Right lobe of liver (tissue), 6 donors: ENCODE results near the gene SGO2. TPM values are rescaled to one million over a fixed set of nuclear protein-coding genes. Genes with fewer than 3 reads are reported as not detected.

ENCODE experiments used
- ATAC-seq, 4 donors: fragments of 200-7000 bp; cut with Tn5 transposase; one replicate each; pipeline ENCODE4 v1.9.1; 2020; ENCODE audit warnings: mild to moderate bottlenecking in 4 of 4, moderate library complexity in 4 of 4
- DNase-seq, 3 donors: peaks; one replicate each; pipeline ENCODE4 v3.0.0-alpha.2; 2020
- H3K27ac ChIP-seq, 3 donors: fragments of 200-600 bp; one replicate each; pipeline ENCODE4 v1.8.0; 2022
- H3K27me3 ChIP-seq, 2 donors: fragments of 200-600 bp; one replicate each; pipeline ENCODE4 v1.8.0; 2022
- H3K36me3 ChIP-seq, 4 donors: fragments of 200-600 bp; sonication (generic) in 1 of 4; one replicate each; pipeline versions ENCODE4 v1.5.1 to v1.8.0; 2017 to 2022; ENCODE audit warnings: control low read depth in 1 of 4
- H3K4me1 ChIP-seq, 4 donors: fragments of 200-600 bp; sonication (generic) in 1 of 4; one replicate each; pipeline versions ENCODE4 v1.5.1 to v1.8.0; 2017 to 2022; ENCODE audit warnings: control low read depth in 1 of 4
- H3K4me3 ChIP-seq, 3 donors: fragments of 200-600 bp; one replicate each; pipeline ENCODE4 v1.8.0; 2022
- H3K9me3 ChIP-seq, 4 donors: fragments of 200-600 bp; sonication (generic) in 1 of 4; one replicate each; pipeline versions ENCODE4 v1.5.1 to v1.8.0; 2017 to 2022; ENCODE audit warnings: control low read depth in 1 of 4
- CTCF ChIP-seq, 4 donors: fragments of 200-600 bp in 3 of 4; fragments of 450-650 bp in 1 of 4; IDR thresholded peaks; one replicate each; pipeline versions ENCODE4 v1.5.1 to v1.8.0; 2016 to 2022; ENCODE audit warnings: antibody characterized with exemption in 4 of 4, mild to moderate bottlenecking in 2 of 4
- POLR2A ChIP-seq: fragments of 450-650 bp; IDR thresholded peaks from one replicate; pipeline ENCODE4 v1.6.1; 2017; ENCODE audit warnings: antibody characterized with exemption, mild to moderate bottlenecking
- WGBS: methylation state at CpG from one replicate; pipeline ENCODE4 v1.1.6; 2018; ENCODE audit warnings: low coverage, low lambda C conversion rate; ENCODE audit not compliant: insufficient coverage; ENCODE audit errors: missing lambda C conversion rate; 5-methylcytosine and 5-hydroxymethylcytosine counted together
- intact Hi-C, 2 donors: fragments of 100-400 bp; cut with DNase I; formaldehyde crosslinking; loops; one replicate each; pipeline versions ENCODE4 v1.11.2 to v1.14.1; 2022
- total RNA-seq, 6 experiments: library from RNA; depleted of rRNA in 2 of 6; stranded (reverse); fragments of >200 nt in 2 of 6; fragmentation: NEBNext Ultra II Directional in 3 of 6; extraction: Animal tissue kit (Norgen Biotek cat#: 25700) in 3 of 6; gene quantifications; one replicate each; pipeline versions ENCODE4 v1.1.0 to v1.2.4, GENCODE V29; 2016 to 2023
- donor health status: DM: no; HTN: yes; CAD: no.
- donor health status: DM: no; HTN: no; CAD: no.
- donor health status: DM: no; HTN: no; CAD: no.
- donor health status: DM: no; HTN: yes; CAD: no.
- donor health status: DM: no; HTN: yes; CAD: no.

Gene SGO2
- total RNA-seq, 6 experiments from 2014 or later, result 0.37 to 1.8 (median 0.92) TPM

GRCh38 chr2:200618054-200618419 is 92.0 kb downstream of the SGO2 start:
- intact Hi-C loops, result no loop called here
- Histone ChIP-seq H3K27me3 (no peaks in the 10 kb centered on the region), H3K9me3 (no peaks in the 10 kb centered on the region), H3K27ac (peak overlapping the region in 1 of 3 donors; percentile 62), H3K4me3 (no peak overlapping the region), H3K36me3 (peaks cover 0 to 95% (median 37%) of the 10 kb centered on the region in 4 donors), H3K4me1 (peaks cover 0 to 94% (median 33%) of the 10 kb centered on the region in 4 donors)
- DNase-seq, result no peak
- no peak for ATAC-seq
- 23% methylated on average over 3 of the region's 3 CpGs for whole genome bisulfite sequencing
- no peak for TF ChIP-seq POLR2A
- TF ChIP-seq CTCF (IDR thresholded peaks at IDR 0.05), result no peak

DNA sequence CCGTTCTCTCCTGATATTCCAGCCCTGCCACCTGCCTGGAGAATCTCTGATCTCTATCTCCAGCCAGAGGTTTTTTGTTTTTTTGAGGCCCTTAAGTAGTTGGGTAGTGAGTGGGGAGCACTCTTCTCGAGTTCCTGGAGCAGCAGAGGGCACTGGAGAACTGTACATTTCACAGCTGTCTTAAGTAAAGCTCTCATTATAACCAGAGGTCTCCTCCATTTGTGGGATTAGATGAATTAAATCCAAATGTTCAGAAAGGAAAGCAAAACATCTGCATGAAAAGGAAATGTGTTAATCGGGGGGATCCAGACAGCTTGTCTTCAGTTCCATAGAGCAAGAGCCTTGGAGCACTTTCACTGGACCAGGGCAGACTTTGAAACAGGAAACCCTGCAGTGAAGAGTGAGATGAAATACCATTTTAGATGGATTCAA is 92.6 kb downstream of the SGO2 start:
- DNase-seq (no peak), ATAC-seq (no peak)
- Histone ChIP-seq H3K4me3 (no peak overlapping the region), H3K27me3 (no peaks in the 10 kb centered on the region), H3K36me3 (peaks cover 0 to 95% (median 39%) of the 10 kb centered on the region in 4 donors), H3K4me1 (peaks cover 0 to 94% (median 33%) of the 10 kb centered on the region in 4 donors), H3K9me3 (no peaks in the 10 kb centered on the region), H3K27ac (peak overlapping the region in 1 of 3 donors; percentile 62)
- intact Hi-C loops, result no loop called here
- WGBS, result 43% methylated on average over 3 of the region's 3 CpGs
- no peak for TF ChIP-seq POLR2A
- TF ChIP-seq CTCF (IDR thresholded peaks at IDR 0.05), result no peak

GRCh38 chr2:200619279-200619678 is 93.3 kb downstream of the SGO2 start:
- ATAC-seq (peak; percentile 51 to 67 (median 62)), DNase-seq (peak; percentile 62 to 80 (median 77))
- intact Hi-C loops, result no loop called here
- no peaks in the 10 kb centered on the region for H3K9me3 ChIP-seq
- H3K4me1 ChIP-seq, result peaks cover 0 to 96% (median 33%) of the 10 kb centered on the region in 4 donors
- peak overlapping the region in 1 of 3 donors; percentile 62 for H3K27ac ChIP-seq
- no peak overlapping the region for H3K4me3 ChIP-seq
- WGBS, result 82% methylated on average over 1 of the region's 2 CpGs
- peaks cover 0 to 95% (median 40%) of the 10 kb centered on the region in 4 donors for H3K36me3 ChIP-seq
- no peaks in the 10 kb centered on the region for H3K27me3 ChIP-seq
- TF ChIP-seq POLR2A, result no peak
- no peak for TF ChIP-seq CTCF (IDR thresholded peaks at IDR 0.05)

DNA sequence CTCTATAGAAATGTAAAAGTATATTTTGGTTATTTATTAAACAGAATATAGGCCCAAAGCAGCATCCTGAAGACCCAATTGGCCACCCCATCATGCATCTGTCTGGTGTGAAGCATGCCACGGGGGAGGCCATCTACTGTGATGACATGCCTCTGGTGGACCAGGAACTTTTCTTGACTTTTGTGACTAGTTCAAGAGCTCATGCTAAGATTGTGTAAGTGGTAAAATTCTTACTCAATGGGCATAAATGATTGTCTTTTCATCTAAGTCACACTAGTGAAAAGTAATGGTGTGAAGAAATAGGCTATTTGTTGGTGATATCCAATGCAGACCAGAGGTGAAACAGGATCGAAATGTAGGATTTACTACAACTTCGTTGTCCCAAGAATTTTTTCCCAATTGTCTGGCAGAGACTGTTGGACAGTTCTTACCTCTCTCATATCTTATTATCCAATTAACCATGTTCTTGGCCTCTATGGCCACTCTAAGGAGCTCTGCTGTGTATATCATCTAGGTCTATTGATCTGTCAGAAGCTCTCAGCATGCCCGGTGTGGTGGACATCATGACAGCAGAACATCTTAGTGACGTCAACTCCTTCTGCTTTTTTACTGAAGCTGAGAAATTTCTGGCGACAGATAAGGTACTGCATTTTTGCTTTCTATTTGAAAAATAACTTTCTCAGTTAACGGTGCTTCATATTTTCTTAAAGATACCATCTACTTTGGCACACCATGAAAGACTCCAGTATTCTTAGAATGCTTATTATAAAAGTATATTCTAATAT is 94.8 kb downstream of the SGO2 start:
- Histone ChIP-seq H3K27ac (no peak overlapping the region), H3K27me3 (no peaks in the 10 kb centered on the region), H3K36me3 (peaks cover 0 to 95% (median 39%) of the 10 kb centered on the region in 4 donors), H3K4me1 (peaks cover 0 to 96% (median 30%) of the 10 kb centered on the region in 4 donors), H3K4me3 (no peak overlapping the region), H3K9me3 (no peaks in the 10 kb centered on the region)
- DNase-seq (no peak), ATAC-seq (no peak)
- intact Hi-C loops, result no loop called here
- 88% methylated on average over 7 of the region's 7 CpGs for WGBS
- TF ChIP-seq POLR2A, result no peak
- TF ChIP-seq CTCF (IDR thresholded peaks at IDR 0.05), result no peak
